Brain microvascular endothelial cell (primary cell): Measurements from ENCODE around the gene DPH3.

Source experiments
- DNase-seq: peaks from one replicate; pipeline ENCODE4 v3.0.0-alpha.2; 2020
- H3K27ac ChIP-seq: fragments of 250-450 bp; sonication (Bioruptor Pico); 2 replicates; pipeline ENCODE4 v1.5.1; 2020; ENCODE audit warnings: mild to moderate bottlenecking, moderate library complexity
- H3K27me3 ChIP-seq: fragments of 250-450 bp; sonication (Bioruptor Pico); replicated peaks from 2 replicates; pipeline ENCODE4 v1.5.1; 2020; ENCODE audit warnings: mild to moderate bottlenecking
- H3K36me3 ChIP-seq: fragments of 250-450 bp; sonication (Bioruptor Pico); replicated peaks from 2 replicates; pipeline ENCODE4 v1.5.1; 2020; ENCODE audit warnings: mild to moderate bottlenecking
- H3K4me3 ChIP-seq: 2 replicates; pipeline ENCODE4 v1.5.1; 2011; ENCODE audit warnings: low read depth, mild to moderate bottlenecking, control low read depth, low read length, moderate library complexity
- CTCF ChIP-seq: IDR thresholded peaks from 2 replicates; pipeline ENCODE4 v1.5.1; 2011; ENCODE audit warnings: low read depth, mild to moderate bottlenecking, moderate library complexity, low read length, control low read depth, inconsistent platforms; ENCODE audit errors: missing control alignments
- in situ Hi-C: cut with HindIII; loops from 2 replicates; pipeline ENCODE4 v1.10.0; 2017; ENCODE audit warnings: low sequenced_read_pairs, low pct_ligation_motif_present

DPH3 gene

GRCh38 chr3:16289144-16289889, 24.6 kb upstream of the DPH3 start:
- Histone ChIP-seq H3K27me3 (no peaks in the 10 kb centered on the region), H3K27ac (no peak overlapping the region), H3K36me3 (no peaks in the 10 kb centered on the region), H3K4me3 (no peak overlapping the region)
- peak; percentile 9 for DNase-seq
- no peak for TF ChIP-seq CTCF
- in situ Hi-C loops: no loop called here

GRCh38 chr3:16288664-16289063, 23.9 kb upstream of the DPH3 start:
- Histone ChIP-seq H3K27me3 (no peaks in the 10 kb centered on the region), H3K27ac (no peak overlapping the region), H3K36me3 (no peaks in the 10 kb centered on the region), H3K4me3 (no peak overlapping the region)
- in situ Hi-C loops: no loop called here
- DNase-seq: no peak
- TF ChIP-seq CTCF: no peak

- no peak overlapping the region for H3K4me3 ChIP-seq
- DNase-seq: no peak
- in situ Hi-C loops: no loop called here
These were observed 22.2 kb upstream of the DPH3 start for GRCh38 chr3:16286751-16287543.

DNA sequence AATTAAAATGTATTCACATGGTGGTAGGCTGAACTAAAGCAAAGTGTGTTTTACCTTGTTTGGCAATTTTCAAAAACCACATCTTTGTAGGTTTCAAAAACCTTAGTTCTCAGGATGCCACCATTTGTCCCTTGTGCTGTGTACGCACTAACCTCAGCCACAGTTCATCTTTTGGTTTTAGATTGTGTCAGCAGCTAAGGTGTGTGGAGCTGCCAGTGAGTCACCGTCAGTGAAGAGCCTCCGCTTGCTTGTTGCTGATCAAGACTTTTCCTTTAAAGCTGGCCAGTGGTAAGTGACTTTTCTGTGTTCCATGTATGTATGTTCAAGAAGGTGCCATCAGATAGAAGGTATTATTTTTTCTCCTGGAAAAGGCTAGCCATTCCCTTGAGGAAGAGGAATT, 21.4 kb upstream of the DPH3 start:
- in situ Hi-C loops: no loop called here
- no peak for TF ChIP-seq CTCF
- DNase-seq: no peak
- H3K36me3 ChIP-seq: no peaks in the 10 kb centered on the region
- H3K27ac ChIP-seq: no peak overlapping the region
- H3K27me3 ChIP-seq: no peaks in the 10 kb centered on the region
- no peak overlapping the region for H3K4me3 ChIP-seq

More at GRCh38 chr3:16286751-16287543, 22.2 kb upstream of the DPH3 start:
- Histone ChIP-seq H3K27me3 (no peaks in the 10 kb centered on the region), H3K36me3 (no peaks in the 10 kb centered on the region), H3K27ac (no peak overlapping the region)
- no peak for TF ChIP-seq CTCF

GRCh38 chr3:16284633-16285032, 19.9 kb upstream of the DPH3 start:
- TF ChIP-seq CTCF: no peak
- H3K4me3 ChIP-seq: no peak overlapping the region
- in situ Hi-C loops: no loop called here

More at GRCh38 chr3:16284633-16285032, 19.9 kb upstream of the DPH3 start:
- Histone ChIP-seq H3K27me3 (no peaks in the 10 kb centered on the region), H3K27ac (no peak overlapping the region), H3K36me3 (no peaks in the 10 kb centered on the region)
- no peak for DNase-seq
